HG03196 (cell line): ENCODE results near the gene SSR2.
A peak's percentile ranks its signal among the peaks of the same experiment; 100 is the strongest.
"Not testable (repeated sequence)": the region's sequence is repeated elsewhere in the genome, so short reads cannot be mapped to it uniquely, and the experiment has no call there.

Experiments
- ATAC-seq: cut with Tn5 transposase; IDR thresholded peaks from one replicate; pipeline ENCODE4 v1.9.1; 2021; ENCODE audit not compliant: unreplicated experiment

The SSR2 gene

GRCh38 chr1:155996166-155996565 is 24.6 kb downstream of the SSR2 start:
- no peak for ATAC-seq

- no peak for ATAC-seq
These were observed 27.2 kb downstream of the SSR2 start for GRCh38 chr1:155993595-155993994.

GRCh38 chr1:155990005-155990739 is 30.6 kb downstream of the SSR2 start:
- ATAC-seq = no peak

- peak; percentile 66 for ATAC-seq
These were observed 31.3 kb downstream of the SSR2 start for GRCh38 chr1:155989242-155990004.

- not testable (repeated sequence) for ATAC-seq
These were observed 35.7 kb downstream of the SSR2 start for GRCh38 chr1:155984903-155985645.

GRCh38 chr1:155984341-155984740 is 36.4 kb downstream of the SSR2 start:
- no peak for ATAC-seq

GRCh38 chr1:155983191-155984024 is 37.3 kb downstream of the SSR2 start:
- no peak for ATAC-seq

GRCh38 chr1:155982106-155982505 is 38.6 kb downstream of the SSR2 start:
- ATAC-seq = no peak

GRCh38 chr1:155981266-155982088 is 39.3 kb downstream of the SSR2 start:
- no peak for ATAC-seq

GRCh38 chr1:155979597-155980343 is 41.0 kb downstream of the SSR2 start:
- no peak for ATAC-seq

GRCh38 chr1:155978973-155979429 is 41.8 kb downstream of the SSR2 start:
- ATAC-seq = no peak

GRCh38 chr1:155978325-155978972 is 42.3 kb downstream of the SSR2 start, which contains the start of gene ARHGEF2:
Gene ARHGEF2, minus strand, starts transcription at chr1:155978547. Its CDS starts 120 bp downstream, at chr1:155978427.
- ATAC-seq = peak; percentile 41

- no peak for ATAC-seq
These were observed 42.9 kb downstream of the SSR2 start for GRCh38 chr1:155977690-155978324.

- ATAC-seq = no peak
These were observed 43.6 kb downstream of the SSR2 start for GRCh38 chr1:155976913-155977689.

- ATAC-seq = no peak
These were observed 44.5 kb downstream of the SSR2 start for GRCh38 chr1:155976062-155976912.

- no peak for ATAC-seq
These were observed 45.2 kb downstream of the SSR2 start for GRCh38 chr1:155975375-155976061.
